PC-9 (cell line): ENCODE results near the gene MRPL58.

ENCODE experiments used
- EZH2 ChIP-seq: fragments of 200-600 bp; sonication (generic); IDR thresholded peaks from 2 replicates; pipeline ENCODE4 v1.8.0; 2017; ENCODE audit warnings: antibody characterized with exemption, low read depth
- TF ChIP-seq, protein P1 (sequence below): fragments of 200-600 bp; sonication (generic); conservative IDR thresholded peaks from 2 replicates; pipeline ENCODE4 v1.6.1; 2017; ENCODE audit warnings: mixed run types, antibody characterized with exemption, mild to moderate bottlenecking, moderate library complexity

DNA sequence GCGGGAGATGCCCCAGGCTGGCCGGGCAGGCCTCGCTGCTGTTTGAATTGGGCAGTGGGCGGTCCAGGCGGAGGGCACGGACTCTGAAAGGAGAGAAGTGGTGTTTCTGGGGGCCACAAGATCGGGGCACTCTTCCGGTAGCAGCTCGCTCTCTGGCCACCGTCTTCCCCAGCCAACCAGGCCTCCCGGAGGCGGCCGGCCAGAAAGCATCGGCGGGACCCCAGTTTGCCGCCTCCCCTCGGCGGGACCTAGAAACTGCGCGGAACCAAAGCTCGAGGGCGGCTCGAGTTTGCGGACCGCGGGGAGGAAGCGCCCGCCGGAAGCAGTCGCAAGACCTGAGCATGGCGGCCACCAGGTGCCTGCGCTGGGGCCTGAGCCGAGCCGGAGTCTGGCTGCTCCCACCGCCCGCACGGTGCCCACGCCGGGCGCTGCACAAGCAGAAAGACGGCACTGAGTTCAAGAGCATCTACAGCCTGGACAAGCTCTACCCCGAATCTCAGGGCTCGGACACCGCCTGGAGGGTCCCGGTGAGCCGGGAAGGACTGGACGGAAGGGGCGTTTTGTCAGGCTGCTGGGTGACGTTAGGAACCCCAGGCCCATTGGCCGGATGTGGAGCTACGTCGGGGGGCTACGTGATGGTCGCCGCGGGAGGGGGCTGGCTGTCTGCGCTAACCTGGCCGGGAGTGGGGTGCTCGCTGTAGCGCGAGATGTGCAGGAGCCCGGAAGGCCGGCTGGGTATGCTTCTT, at the start of gene MRPL58:
- TF ChIP-seq, protein P1, sequence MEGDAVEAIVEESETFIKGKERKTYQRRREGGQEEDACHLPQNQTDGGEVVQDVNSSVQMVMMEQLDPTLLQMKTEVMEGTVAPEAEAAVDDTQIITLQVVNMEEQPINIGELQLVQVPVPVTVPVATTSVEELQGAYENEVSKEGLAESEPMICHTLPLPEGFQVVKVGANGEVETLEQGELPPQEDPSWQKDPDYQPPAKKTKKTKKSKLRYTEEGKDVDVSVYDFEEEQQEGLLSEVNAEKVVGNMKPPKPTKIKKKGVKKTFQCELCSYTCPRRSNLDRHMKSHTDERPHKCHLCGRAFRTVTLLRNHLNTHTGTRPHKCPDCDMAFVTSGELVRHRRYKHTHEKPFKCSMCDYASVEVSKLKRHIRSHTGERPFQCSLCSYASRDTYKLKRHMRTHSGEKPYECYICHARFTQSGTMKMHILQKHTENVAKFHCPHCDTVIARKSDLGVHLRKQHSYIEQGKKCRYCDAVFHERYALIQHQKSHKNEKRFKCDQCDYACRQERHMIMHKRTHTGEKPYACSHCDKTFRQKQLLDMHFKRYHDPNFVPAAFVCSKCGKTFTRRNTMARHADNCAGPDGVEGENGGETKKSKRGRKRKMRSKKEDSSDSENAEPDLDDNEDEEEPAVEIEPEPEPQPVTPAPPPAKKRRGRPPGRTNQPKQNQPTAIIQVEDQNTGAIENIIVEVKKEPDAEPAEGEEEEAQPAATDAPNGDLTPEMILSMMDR = peak; percentile 70
- no peak for TF ChIP-seq EZH2
